Neuronal stem cell (in vitro differentiated cells): Measurements from ENCODE around the gene TTBK1.

ENCODE experiments used
- DNase-seq: peaks from one replicate; pipeline ENCODE4 v3.0.0-alpha.2; 2013; ENCODE audit warnings: low spot score
- H2AFZ ChIP-seq: one replicate; pipeline ENCODE4 v1.6.1; 2013; ENCODE audit warnings: mild to moderate bottlenecking, low read length, inconsistent platforms
- H2AK5ac ChIP-seq: 2 replicates; pipeline ENCODE4 v1.6.1; 2013; ENCODE audit warnings: low read depth, mild to moderate bottlenecking, inconsistent platforms, low read length, moderate library complexity, mixed read lengths
- H2BK120ac ChIP-seq: 2 replicates; pipeline ENCODE4 v1.6.1; 2013; ENCODE audit warnings: low read depth, mild to moderate bottlenecking, inconsistent platforms, low read length, moderate library complexity, mixed read lengths
- H2BK12ac ChIP-seq: one replicate; pipeline ENCODE4 v1.6.1; 2013; ENCODE audit warnings: low read length, inconsistent platforms
- H2BK15ac ChIP-seq: 2 replicates; pipeline ENCODE4 v1.6.1; 2013; ENCODE audit warnings: mild to moderate bottlenecking, low read length, inconsistent platforms, mixed read lengths
- H2BK5ac ChIP-seq: one replicate; pipeline ENCODE4 v1.6.1; 2013; ENCODE audit warnings: inconsistent platforms, mild to moderate bottlenecking, low read length, moderate library complexity
- H3K14ac ChIP-seq: one replicate; pipeline ENCODE4 v1.6.1; 2013; ENCODE audit warnings: low read length, inconsistent platforms
- H3K18ac ChIP-seq: 2 replicates; pipeline ENCODE4 v1.6.1; 2013; ENCODE audit warnings: low read length, inconsistent platforms
- H3K23ac ChIP-seq: 2 replicates; pipeline ENCODE4 v1.6.1; 2013; ENCODE audit warnings: low read depth, mild to moderate bottlenecking, mixed read lengths, low read length, inconsistent platforms; ENCODE audit not compliant: poor library complexity
- H3K27ac ChIP-seq: replicated peaks from 3 replicates; pipeline ENCODE4 v1.5.1; 2013; ENCODE audit warnings: low read length, inconsistent platforms
- H3K27me3 ChIP-seq, 3 experiments: 2 replicates each; pipeline ENCODE4 v1.6.1; 2013; ENCODE audit warnings: low read length in 3 of 3, mild to moderate bottlenecking in 2 of 3, inconsistent platforms in 1 of 3, low read depth in 1 of 3, mixed read lengths in 1 of 3, moderate library complexity in 1 of 3; ENCODE audit not compliant: control insufficient read depth in 3 of 3, insufficient read depth in 3 of 3
- H3K36me3 ChIP-seq, 2 donors: replicated peaks in 1 of 2; 2 replicates each; pipeline ENCODE4 v1.6.1; 2013; ENCODE audit warnings: low read length in 2 of 2; ENCODE audit not compliant: control insufficient read depth in 2 of 2, insufficient read depth in 2 of 2
- H3K4ac ChIP-seq: 2 replicates; pipeline ENCODE4 v1.6.1; 2013; ENCODE audit warnings: inconsistent platforms, mild to moderate bottlenecking, low read length, moderate library complexity
- H3K4me1 ChIP-seq, 2 donors: 1 replicate in 1 of 2; 2 replicates in 1 of 2; pipeline ENCODE4 v1.6.1; 2013; ENCODE audit warnings: low read length in 2 of 2, low read depth in 1 of 2; ENCODE audit not compliant: control insufficient read depth in 2 of 2, insufficient read depth in 1 of 2
- H3K4me2 ChIP-seq: one replicate; pipeline ENCODE4 v1.6.1; 2013; ENCODE audit warnings: mild to moderate bottlenecking, low read length, inconsistent platforms; ENCODE audit not compliant: insufficient read depth, poor library complexity, severe bottlenecking
- H3K4me3 ChIP-seq, 2 donors: 2 replicates each; pipeline ENCODE4 v1.5.1; 2013; ENCODE audit warnings: low read length in 2 of 2, mild to moderate bottlenecking in 2 of 2, inconsistent platforms in 1 of 2, moderate library complexity in 1 of 2
- H3K79me1 ChIP-seq: one replicate; pipeline ENCODE4 v1.6.1; 2013; ENCODE audit warnings: low read depth, mild to moderate bottlenecking, inconsistent platforms, low read length, moderate library complexity
- H3K9ac ChIP-seq: one replicate; pipeline ENCODE4 v1.6.1; 2013; ENCODE audit warnings: mild to moderate bottlenecking, low read depth, low read length, inconsistent platforms; ENCODE audit not compliant: poor library complexity
- H3K9me3 ChIP-seq, 2 donors: replicated peaks in 1 of 2; 2 replicates each; pipeline versions ENCODE3 to v1.6.1; 2013; ENCODE audit warnings: low read length in 2 of 2, mild to moderate bottlenecking in 2 of 2, inconsistent platforms in 1 of 2, low read depth in 1 of 2, mixed read lengths in 1 of 2, moderate library complexity in 1 of 2; ENCODE audit not compliant: control insufficient read depth in 2 of 2, insufficient read depth in 1 of 2
- H4K8ac ChIP-seq: one replicate; pipeline ENCODE4 v1.6.1; 2013; ENCODE audit warnings: low read depth, mild to moderate bottlenecking, inconsistent platforms, low read length, moderate library complexity
- H4K91ac ChIP-seq: one replicate; pipeline ENCODE4 v1.6.1; 2013; ENCODE audit warnings: low read length, low read depth, mild to moderate bottlenecking, inconsistent platforms; ENCODE audit not compliant: poor library complexity
- WGBS, 2 donors: extraction: QIAGEN DNeasy Blood & Tissue Kit; methylation state at CpG; one replicate each; pipeline ENCODE4 v1.1.7; 2013; ENCODE audit warnings: missing lambda C conversion rate in 2 of 2, mixed read lengths in 1 of 2; ENCODE audit not compliant: insufficient read length in 2 of 2, insufficient replicate concordance in 1 of 2; ENCODE audit errors: extremely low coverage in 2 of 2; 5-methylcytosine and 5-hydroxymethylcytosine counted together

TTBK1 gene

GRCh38 chr6:43204271-43205105 is 38.8 kb upstream of the TTBK1 start:
- H3K4me1 ChIP-seq = no peaks in the 10 kb centered on the region
- no peaks in the 10 kb centered on the region for H3K27me3 ChIP-seq
- WGBS, 2 donors = no CpG with 5 or more reads among the region's 23 CpGs
- no peak overlapping the region for H3K14ac ChIP-seq
- H3K27ac ChIP-seq = no peak overlapping the region
- peaks cover 3 to 27% of the 10 kb centered on the region in 2 donors for H3K36me3 ChIP-seq
- no peak overlapping the region for H3K4ac ChIP-seq
- no peak overlapping the region for H4K8ac ChIP-seq
- no peak overlapping the region for H3K4me3 ChIP-seq
- H2AK5ac ChIP-seq = no peak overlapping the region
- H3K18ac ChIP-seq = no peak overlapping the region
- no peak overlapping the region for H2AFZ ChIP-seq
- H3K9me3 ChIP-seq = no peaks in the 10 kb centered on the region
- DNase-seq = no peak
- H3K4me2 ChIP-seq = no peak overlapping the region
- no peak overlapping the region for H2BK12ac ChIP-seq
- no peak overlapping the region for H4K91ac ChIP-seq
- no peak overlapping the region for H3K9ac ChIP-seq
- no peak overlapping the region for H2BK5ac ChIP-seq
- H3K23ac ChIP-seq = no peak overlapping the region
- no peak overlapping the region for H2BK120ac ChIP-seq
- no peaks in the 10 kb centered on the region for H3K79me1 ChIP-seq
- H2BK15ac ChIP-seq = no peak overlapping the region

GRCh38 chr6:43205849-43206248 is 37.4 kb upstream of the TTBK1 start:
- H2BK12ac ChIP-seq = no peak overlapping the region
- no peak overlapping the region for H2BK15ac ChIP-seq
- H3K9me3 ChIP-seq = no peaks in the 10 kb centered on the region
- no peaks in the 10 kb centered on the region for H3K79me1 ChIP-seq
- no peak overlapping the region for H3K23ac ChIP-seq
- H4K8ac ChIP-seq = no peak overlapping the region
- WGBS, 2 donors = no CpG with 5 or more reads among the region's 10 CpGs
- no peak overlapping the region for H3K4me2 ChIP-seq
- no peak overlapping the region for H3K27ac ChIP-seq
- H3K4me1 ChIP-seq = no peaks in the 10 kb centered on the region
- H4K91ac ChIP-seq = no peak overlapping the region
- H3K14ac ChIP-seq = no peak overlapping the region
- DNase-seq = no peak
- no peak overlapping the region for H3K4ac ChIP-seq
- no peak overlapping the region for H2BK5ac ChIP-seq
- H3K4me3 ChIP-seq = no peak overlapping the region
- H3K18ac ChIP-seq = no peak overlapping the region
- H3K9ac ChIP-seq = no peak overlapping the region
- H3K27me3 ChIP-seq = no peaks in the 10 kb centered on the region
- no peak overlapping the region for H2BK120ac ChIP-seq
- no peak overlapping the region for H2AFZ ChIP-seq
- peaks cover under 1 to 16% of the 10 kb centered on the region in 2 donors for H3K36me3 ChIP-seq
- no peak overlapping the region for H2AK5ac ChIP-seq

GRCh38 chr6:43207286-43207685 is 36.0 kb upstream of the TTBK1 start:
- Histone ChIP-seq H3K18ac (no peak overlapping the region), H2BK12ac (no peak overlapping the region), H2BK15ac (no peak overlapping the region), H3K9me3 (no peaks in the 10 kb centered on the region), H3K36me3 (peaks cover 0 to 16% of the 10 kb centered on the region in 2 donors), H3K27ac (no peak overlapping the region), H3K9ac (no peak overlapping the region), H3K4me2 (no peak overlapping the region), H3K27me3 (no peaks in the 10 kb centered on the region), H3K4ac (no peak overlapping the region), H4K91ac (no peak overlapping the region), H2AFZ (no peak overlapping the region), H3K4me3 (no peak overlapping the region), H2BK120ac (no peak overlapping the region), H2BK5ac (no peak overlapping the region), H2AK5ac (no peak overlapping the region), H3K4me1 (no peaks in the 10 kb centered on the region), H3K23ac (no peak overlapping the region), H3K14ac (no peak overlapping the region), H4K8ac (no peak overlapping the region), H3K79me1 (no peaks in the 10 kb centered on the region)
- no CpG with 5 or more reads among the region's 2 CpGs for WGBS, 2 donors
- DNase-seq = no peak

- no peak overlapping the region for H2AFZ ChIP-seq
- no peak overlapping the region for H3K4me2 ChIP-seq
- H2AK5ac ChIP-seq = no peak overlapping the region
- H3K4ac ChIP-seq = no peak overlapping the region
- no peak overlapping the region for H3K18ac ChIP-seq
- H2BK15ac ChIP-seq = no peak overlapping the region
- no peak overlapping the region for H3K23ac ChIP-seq
- H3K27me3 ChIP-seq = no peaks in the 10 kb centered on the region
- H2BK5ac ChIP-seq = no peak overlapping the region
- peaks cover 1 to 29% of the 10 kb centered on the region in 2 donors for H3K36me3 ChIP-seq
- no peaks in the 10 kb centered on the region for H3K79me1 ChIP-seq
- no peak overlapping the region for H2BK12ac ChIP-seq
- no peak overlapping the region for H2BK120ac ChIP-seq
- no peak overlapping the region for H3K9ac ChIP-seq
- H4K8ac ChIP-seq = no peak overlapping the region
- H4K91ac ChIP-seq = no peak overlapping the region
- no peak overlapping the region for H3K4me3 ChIP-seq
- no peak overlapping the region for H3K14ac ChIP-seq
- H3K9me3 ChIP-seq = no peaks in the 10 kb centered on the region
- WGBS, 2 donors = no CpG with 5 or more reads among the region's 1 CpG
- no peak overlapping the region for H3K27ac ChIP-seq
- no peak for DNase-seq
- no peaks in the 10 kb centered on the region for H3K4me1 ChIP-seq
Observed at GRCh38 chr6:43211955-43212354, 31.3 kb upstream of the TTBK1 start.
